Glutamatergic neuron (in vitro differentiated cells): ENCODE data around the gene CCDC117. TPM values are rescaled to one million over a fixed set of nuclear protein-coding genes. Genes with fewer than 3 reads are reported as not detected.
"Not testable (repeated sequence)": the region's sequence is repeated elsewhere in the genome, so short reads cannot be mapped to it uniquely, and the experiment has no call there.

Source experiments
- DNase-seq: peaks from one replicate; pipeline ENCODE4 v3.0.0; 2022
- H3K27ac Mint-ChIP-seq: one replicate; pipeline ENCODE4 v1.8.0; 2020; ENCODE audit warnings: mild to moderate bottlenecking, mixed read lengths, inconsistent platforms; ENCODE audit not compliant: unreplicated experiment
- H3K27me3 Mint-ChIP-seq: one replicate; pipeline ENCODE4 v1.8.0; 2020; ENCODE audit warnings: mild to moderate bottlenecking, moderate library complexity, mixed read lengths, inconsistent platforms; ENCODE audit not compliant: unreplicated experiment
- H3K36me3 Mint-ChIP-seq: one replicate; pipeline ENCODE4 v1.8.0; 2020; ENCODE audit warnings: mild to moderate bottlenecking, mixed read lengths, inconsistent platforms; ENCODE audit not compliant: unreplicated experiment
- H3K4me1 Mint-ChIP-seq: one replicate; pipeline ENCODE4 v1.8.0; 2020; ENCODE audit warnings: mild to moderate bottlenecking, low read depth, mixed read lengths, inconsistent platforms; ENCODE audit not compliant: unreplicated experiment
- H3K4me3 Mint-ChIP-seq: one replicate; pipeline ENCODE4 v1.8.0; 2020; ENCODE audit warnings: mild to moderate bottlenecking, mixed read lengths, inconsistent platforms; ENCODE audit not compliant: unreplicated experiment
- H3K9me3 Mint-ChIP-seq: one replicate; pipeline ENCODE4 v1.8.0; 2020; ENCODE audit warnings: mild to moderate bottlenecking, moderate library complexity, mixed read lengths, inconsistent platforms; ENCODE audit not compliant: unreplicated experiment
- total RNA-seq: library from RNA; stranded (reverse); fragmentation: NEBNext Ultra II Directional; extraction: Animal tissue kit (Norgen Biotek cat#: 25700); gene quantifications from one replicate; pipeline ENCODE4 v1.2.1, GENCODE V29; 2021; ENCODE audit not compliant: unreplicated experiment
- TF ChIP-seq, protein P1 (sequence below): fragments of 200-600 bp; sonication (generic); IDR thresholded peaks from one replicate; pipeline ENCODE4 v1.5.0; 2021; ENCODE audit not compliant: partially characterized antibody, unreplicated experiment

Gene CCDC117
- total RNA-seq, 1 donor from 2014 or later: 11.7 TPM

DNA sequence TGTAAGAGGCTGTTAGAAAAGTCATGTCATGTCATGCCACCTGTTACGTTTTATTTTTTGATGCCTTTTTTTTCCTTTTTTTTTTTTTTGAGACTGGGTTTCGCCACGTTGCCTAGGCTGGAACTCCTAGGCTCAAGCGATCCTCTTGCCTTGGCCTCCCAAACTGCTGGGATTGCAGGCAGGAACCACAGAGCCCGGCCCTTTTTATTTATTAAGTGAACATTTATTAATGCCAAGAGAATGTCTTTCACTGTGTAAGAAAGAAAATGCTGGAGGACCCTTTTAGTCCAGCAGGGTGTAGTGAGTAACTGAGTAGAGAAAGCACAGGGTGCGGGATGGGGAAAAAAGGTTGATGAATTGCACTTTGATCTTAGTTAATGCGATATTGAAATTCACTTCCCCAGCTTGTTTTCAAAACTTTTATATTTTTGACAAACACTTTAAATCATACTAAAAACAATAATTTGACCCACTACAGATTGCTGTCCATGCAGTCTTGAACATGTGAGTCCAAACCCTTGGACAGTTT, 30.2 kb downstream of the CCDC117 start:
- H3K4me1 Mint-ChIP-seq: peaks cover 5% of the 10 kb centered on the region
- DNase-seq: no peak
- peaks cover 10% of the 10 kb centered on the region for H3K9me3 Mint-ChIP-seq
- no peak overlapping the region for H3K27ac Mint-ChIP-seq
- H3K4me3 Mint-ChIP-seq: no peak overlapping the region
- no peaks in the 10 kb centered on the region for H3K36me3 Mint-ChIP-seq
- TF ChIP-seq, protein P1, sequence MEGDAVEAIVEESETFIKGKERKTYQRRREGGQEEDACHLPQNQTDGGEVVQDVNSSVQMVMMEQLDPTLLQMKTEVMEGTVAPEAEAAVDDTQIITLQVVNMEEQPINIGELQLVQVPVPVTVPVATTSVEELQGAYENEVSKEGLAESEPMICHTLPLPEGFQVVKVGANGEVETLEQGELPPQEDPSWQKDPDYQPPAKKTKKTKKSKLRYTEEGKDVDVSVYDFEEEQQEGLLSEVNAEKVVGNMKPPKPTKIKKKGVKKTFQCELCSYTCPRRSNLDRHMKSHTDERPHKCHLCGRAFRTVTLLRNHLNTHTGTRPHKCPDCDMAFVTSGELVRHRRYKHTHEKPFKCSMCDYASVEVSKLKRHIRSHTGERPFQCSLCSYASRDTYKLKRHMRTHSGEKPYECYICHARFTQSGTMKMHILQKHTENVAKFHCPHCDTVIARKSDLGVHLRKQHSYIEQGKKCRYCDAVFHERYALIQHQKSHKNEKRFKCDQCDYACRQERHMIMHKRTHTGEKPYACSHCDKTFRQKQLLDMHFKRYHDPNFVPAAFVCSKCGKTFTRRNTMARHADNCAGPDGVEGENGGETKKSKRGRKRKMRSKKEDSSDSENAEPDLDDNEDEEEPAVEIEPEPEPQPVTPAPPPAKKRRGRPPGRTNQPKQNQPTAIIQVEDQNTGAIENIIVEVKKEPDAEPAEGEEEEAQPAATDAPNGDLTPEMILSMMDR: no peak
- no peaks in the 10 kb centered on the region for H3K27me3 Mint-ChIP-seq

DNA sequence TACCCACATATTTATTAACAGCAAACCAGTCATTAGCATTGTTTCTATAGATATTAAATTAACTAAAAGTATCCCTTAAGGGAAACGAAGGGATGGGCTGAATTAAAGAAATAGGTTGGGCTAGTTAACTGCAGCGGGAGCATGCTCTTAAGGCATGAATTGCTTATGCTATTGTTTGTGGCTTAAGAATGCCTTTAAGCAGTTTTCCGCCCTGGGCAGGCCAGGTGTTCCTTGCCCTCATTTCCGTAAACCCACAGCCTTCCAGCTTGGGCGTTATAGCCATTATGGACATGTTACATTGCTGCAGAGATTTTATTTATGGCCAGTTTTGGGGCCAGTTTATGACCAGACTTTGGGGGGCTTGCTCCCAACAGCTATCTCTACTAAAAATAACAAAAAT, 32.9 kb downstream of the CCDC117 start:
- not testable (repeated sequence) for H3K36me3 Mint-ChIP-seq, H3K9me3 Mint-ChIP-seq, H3K27ac Mint-ChIP-seq, H3K27me3 Mint-ChIP-seq, DNase-seq, H3K4me3 Mint-ChIP-seq, H3K4me1 Mint-ChIP-seq

DNA sequence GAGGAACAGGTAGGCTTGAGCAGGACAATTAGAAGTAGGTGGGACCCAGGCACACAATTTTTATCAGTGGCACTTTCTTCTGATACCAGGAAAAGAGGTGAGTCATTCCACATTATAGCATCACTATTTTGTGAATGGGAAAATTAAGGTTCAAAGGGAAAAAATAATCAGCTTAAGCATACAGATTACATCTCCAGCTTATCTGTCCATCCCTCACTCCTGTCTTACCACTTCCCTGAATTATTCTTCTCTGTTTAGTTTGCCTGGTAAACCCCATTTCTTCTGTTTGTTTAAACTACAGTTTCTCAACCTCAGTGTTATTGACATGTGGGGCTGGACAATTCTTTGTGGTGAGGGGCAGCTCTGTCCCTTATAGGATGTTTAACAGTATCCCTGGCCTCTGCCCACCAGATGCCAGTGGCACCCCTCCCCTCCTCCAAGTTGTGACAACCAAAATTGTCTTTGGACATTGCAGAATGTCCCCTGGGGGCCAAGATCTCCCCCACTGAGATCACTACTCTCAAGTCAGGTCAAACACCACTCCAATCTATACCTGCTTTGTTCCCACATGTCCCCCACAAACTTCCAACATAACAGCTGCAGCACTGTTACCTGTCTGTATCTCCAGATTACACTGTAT, 36.3 kb downstream of the CCDC117 start:
- Mint-ChIP-seq H3K36me3 (no peaks in the 10 kb centered on the region), H3K9me3 (no peaks in the 10 kb centered on the region), H3K27ac (no peak overlapping the region), H3K4me3 (no peak overlapping the region), H3K4me1 (no peaks in the 10 kb centered on the region), H3K27me3 (peaks cover 3% of the 10 kb centered on the region)
- TF ChIP-seq, protein P1: no peak
- no peak for DNase-seq

DNA sequence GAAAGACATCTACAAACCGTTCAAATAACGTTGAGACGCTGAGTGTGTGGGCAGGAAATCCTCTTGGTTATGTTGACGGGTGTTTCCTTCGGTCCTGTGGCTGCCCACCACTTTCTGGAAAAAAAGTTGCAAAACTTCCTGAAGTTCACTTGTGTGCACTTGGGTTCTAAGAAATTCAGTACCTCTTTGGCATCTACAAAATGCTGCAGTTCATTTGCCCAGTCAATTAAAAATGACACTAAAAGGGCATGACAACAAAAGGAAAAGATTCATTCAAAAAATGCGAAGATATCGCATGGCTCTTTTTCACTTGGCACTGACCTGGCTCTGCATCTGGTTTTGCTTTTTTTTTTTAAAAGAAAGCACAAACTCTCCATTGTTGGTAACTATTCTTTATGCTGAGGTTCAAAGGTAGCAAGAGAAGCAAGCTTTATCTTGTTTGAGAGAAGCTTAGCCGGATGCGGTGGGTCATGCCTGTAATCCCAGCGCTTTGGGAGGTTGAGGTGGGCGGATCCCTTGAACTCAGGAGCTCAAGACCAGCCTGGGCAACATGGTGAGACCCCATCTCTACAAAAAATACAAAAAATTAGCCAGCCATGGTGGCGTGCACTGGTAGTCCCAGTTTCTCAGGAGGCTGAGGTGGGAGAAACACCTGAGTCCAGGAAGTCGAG, 38.5 kb downstream of the CCDC117 start:
- H3K27ac Mint-ChIP-seq: no peak overlapping the region
- H3K4me3 Mint-ChIP-seq: no peak overlapping the region
- DNase-seq: no peak
- peaks cover 3% of the 10 kb centered on the region for H3K27me3 Mint-ChIP-seq
- H3K36me3 Mint-ChIP-seq: no peaks in the 10 kb centered on the region
- TF ChIP-seq, protein P1: no peak
- no peaks in the 10 kb centered on the region for H3K4me1 Mint-ChIP-seq
- H3K9me3 Mint-ChIP-seq: no peaks in the 10 kb centered on the region

DNA sequence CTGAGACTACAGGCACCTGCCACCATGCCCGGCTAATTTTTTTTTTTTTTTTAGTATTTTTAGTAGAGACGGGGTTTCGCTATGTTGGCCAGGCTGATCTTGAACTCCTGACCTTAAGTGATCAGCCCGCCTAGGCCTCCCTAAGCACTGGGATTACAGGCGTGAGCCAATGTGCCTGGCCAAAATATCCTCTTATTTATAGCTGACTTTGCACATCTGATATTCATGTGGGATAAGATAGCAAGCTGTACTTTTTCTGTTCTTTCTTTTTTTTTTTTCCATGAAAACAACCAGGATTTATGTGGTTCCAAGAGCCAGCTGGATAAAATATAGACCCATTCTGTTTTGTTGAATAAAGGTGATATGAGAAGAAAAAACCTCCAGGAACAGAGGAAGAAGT, 40.0 kb downstream of the CCDC117 start:
- TF ChIP-seq, protein P1: no peak
- Mint-ChIP-seq H3K4me3 (no peak overlapping the region), H3K4me1 (no peaks in the 10 kb centered on the region), H3K36me3 (no peaks in the 10 kb centered on the region), H3K27me3 (peaks cover 3% of the 10 kb centered on the region), H3K9me3 (no peaks in the 10 kb centered on the region), H3K27ac (no peak overlapping the region)
- DNase-seq: no peak
